GM19239 (cell line): Measurements from ENCODE around the gene IER3IP1.
A peak's percentile ranks its signal among the peaks of the same experiment; 100 is the strongest.
"Not testable (repeated sequence)": the region's sequence is repeated elsewhere in the genome, so short reads cannot be mapped to it uniquely, and the experiment has no call there.

ENCODE experiments used
- DNase-seq: peaks from one replicate; pipeline ENCODE4 v3.0.0; 2011; ENCODE audit warnings: low spot score; ENCODE audit not compliant: insufficient read length
- FAIRE-seq: peaks from 2 replicates; lab custom pipeline; 2011; peaks lifted over from hg19 to GRCh38; lab: Jason Lieb, UNC

IER3IP1 gene, protein sequence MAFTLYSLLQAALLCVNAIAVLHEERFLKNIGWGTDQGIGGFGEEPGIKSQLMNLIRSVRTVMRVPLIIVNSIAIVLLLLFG

DNA sequence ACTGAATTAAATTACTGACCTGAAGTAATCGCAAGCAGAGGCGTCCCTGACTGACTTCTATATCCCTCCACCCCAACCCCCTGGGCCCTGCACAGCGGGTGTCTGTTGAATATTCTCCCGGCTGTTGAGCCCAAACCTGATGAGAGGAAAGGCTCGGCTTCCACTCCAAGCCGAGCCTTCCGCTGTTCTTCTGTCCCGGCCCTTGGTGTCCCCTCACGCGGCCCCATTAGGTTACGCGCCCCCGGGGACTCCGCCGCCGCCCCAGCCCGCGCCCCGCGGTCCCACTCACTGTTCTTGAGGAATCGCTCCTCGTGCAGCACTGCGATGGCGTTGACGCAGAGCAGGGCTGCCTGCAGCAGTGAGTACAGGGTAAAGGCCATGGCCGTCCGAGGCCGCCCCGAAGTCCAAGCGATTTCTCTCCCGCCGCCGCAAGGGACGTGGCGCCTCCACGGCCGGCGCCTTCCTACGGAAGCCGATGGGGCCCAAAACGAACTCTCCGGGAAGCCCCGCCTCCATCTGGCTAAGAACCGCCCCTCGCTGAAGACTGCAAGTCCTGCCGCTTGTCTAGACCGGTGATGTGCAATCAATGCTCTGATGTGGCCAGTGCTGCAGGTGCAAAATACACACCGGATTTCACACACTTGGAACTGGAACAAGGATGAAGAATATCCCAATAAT, at the start of gene IER3IP1:
Gene IER3IP1, minus strand, starts transcription at position 467 of the 678 bp plus-strand sequence. Its CDS starts 87 bp downstream, at position 380.
- DNase-seq (peak; percentile 62), FAIRE-seq (peak; percentile 84)

DNA sequence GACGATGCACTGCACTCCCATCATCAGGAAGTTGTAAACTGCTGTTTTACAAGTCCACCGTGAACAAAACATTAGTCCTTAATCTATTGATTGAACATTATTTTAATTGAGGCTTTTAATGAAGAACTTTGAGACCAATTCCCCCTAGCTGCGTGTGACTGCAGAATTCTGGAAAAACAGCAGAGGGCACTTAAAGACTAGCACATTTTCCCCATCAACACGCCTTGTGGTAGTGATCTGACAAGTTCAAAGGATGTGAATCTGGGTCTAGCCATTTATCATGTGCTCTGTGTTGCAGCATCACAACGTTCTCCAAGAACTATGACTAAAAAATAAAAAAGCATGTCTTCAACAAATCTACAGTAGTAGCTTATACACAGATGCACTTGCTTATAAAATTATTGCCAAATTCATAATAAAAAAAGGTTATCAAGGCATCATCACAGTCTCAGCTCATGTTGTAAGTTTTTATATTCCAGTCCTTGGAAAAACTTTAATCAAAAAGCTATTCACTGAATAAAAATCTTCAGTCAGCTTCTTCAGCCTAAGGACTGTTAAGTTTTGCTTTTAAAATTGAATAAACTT, 39.5 kb upstream of the IER3IP1 start:
- FAIRE-seq (no peak), DNase-seq (no peak)

DNA sequence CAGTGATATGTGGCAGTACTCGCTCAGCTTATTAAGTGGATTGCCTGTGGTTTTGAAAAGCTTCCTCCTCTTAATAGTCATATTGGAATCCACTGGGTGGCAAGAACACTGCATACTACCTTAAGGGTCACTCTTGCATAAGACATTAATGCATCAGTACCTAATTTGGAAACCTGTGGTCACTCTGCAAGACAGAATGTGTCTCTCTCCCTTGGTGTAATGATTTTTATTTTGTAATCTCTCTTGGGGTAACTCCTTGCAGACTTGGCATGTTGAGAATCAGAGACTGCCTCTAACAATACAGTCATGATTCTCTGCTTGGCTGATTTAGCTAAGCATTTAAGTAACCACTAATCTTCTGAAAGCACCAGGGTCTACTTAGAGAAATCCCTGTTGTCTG, 33.0 kb upstream of the IER3IP1 start:
- no peak for FAIRE-seq
- DNase-seq, result no peak

DNA sequence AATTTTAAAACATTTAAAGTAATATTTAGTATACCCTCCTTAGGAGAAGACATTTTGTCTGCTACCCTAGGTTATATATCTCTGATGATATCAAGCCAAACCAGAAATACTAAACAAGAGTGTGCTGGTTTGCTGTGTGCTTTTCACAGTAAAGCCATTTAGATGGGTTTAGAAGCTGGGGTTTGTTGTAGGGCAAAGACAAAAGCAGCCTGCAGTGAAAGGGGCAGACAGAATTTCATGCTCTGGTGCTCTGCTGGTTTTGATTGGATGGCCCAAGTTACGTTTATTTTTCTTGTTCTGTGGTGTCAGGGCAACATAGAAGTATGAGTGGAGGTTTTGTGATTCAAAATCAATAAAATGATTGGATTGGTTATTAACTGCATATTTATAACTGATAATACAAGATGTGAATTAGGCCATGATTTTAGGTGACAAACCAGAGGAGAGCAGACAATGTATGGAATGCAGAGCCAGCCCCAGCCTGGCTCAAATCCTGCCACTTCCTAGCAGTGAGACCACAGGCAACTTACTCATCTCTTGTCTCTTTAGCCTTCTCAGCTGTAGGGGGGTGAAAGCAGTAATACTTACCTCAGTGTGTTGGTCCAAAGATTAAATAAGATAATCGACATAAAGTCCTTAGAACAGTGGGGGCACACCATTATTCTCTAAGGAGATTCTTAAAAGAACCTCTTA, 30.9 kb upstream of the IER3IP1 start:
- DNase-seq, result no peak
- no peak for FAIRE-seq

DNA sequence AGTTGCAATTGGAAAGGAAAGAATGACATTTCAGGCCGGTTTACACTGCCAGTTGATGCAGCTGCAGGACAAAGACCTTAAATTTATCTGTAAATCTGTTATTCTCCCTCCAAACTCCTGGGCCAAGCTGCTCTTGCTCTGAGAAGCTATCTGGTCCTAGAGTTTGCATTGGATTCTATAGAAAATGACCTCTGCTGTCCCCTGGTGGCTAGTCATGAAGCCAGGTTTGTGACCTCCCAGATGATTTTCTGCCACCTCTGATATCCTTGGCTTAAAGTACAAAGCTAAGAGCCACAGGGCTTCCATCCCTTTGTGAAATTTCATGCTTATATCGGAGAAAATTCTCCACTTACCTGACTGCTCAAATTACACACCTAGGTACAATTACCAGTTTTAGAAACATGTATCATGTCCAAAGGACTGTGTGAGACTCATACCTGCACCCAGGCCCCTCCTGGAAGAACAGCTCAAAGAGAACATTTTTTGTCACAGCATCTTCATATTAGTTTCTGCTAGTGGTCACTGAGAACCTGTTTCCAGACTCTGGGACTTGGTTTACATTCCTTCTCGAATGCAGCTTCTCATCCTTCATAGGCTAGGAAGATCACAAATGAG, 28.9 kb upstream of the IER3IP1 start:
- peak; percentile 18 for DNase-seq
- FAIRE-seq, result peak; percentile 28

DNA sequence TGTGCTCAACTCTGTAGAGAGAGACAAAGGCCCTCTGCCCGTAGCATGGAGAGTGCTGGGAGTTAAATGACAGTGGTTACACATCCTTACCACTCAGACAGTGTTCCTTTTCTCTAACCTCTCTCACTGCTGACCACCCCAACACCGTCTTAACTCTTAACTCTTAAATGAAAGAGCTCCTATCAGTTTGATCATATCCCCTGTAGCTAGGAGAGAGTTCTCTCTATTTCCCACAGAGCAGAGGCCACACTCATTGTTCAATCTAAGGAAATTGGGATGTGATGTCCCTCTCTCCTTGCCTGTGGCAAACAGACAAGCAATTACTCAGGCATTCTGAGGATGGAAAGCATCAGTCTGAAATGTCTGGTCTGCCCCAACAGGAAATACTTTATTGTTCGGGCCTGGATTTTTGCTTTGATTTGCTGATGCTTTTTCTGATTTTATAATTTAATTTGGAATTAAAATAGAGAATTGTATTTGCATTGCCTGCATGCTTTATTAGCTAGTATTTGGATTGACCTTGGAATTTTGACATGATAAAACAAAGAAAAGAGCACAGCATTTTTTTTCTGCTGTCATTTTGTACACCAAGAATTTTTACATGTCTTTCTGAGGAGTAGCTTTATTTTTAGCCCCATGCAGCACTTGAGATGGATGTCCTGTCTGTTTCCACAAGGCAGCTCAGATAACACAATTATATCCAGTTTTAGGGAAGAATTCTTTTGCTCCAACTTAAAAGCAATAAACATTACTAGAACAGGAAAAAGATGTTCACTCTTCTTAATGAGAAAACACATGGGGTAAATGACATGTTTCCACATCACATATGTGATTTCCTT, 27.7 kb upstream of the IER3IP1 start:
- FAIRE-seq, result no peak
- DNase-seq, result no peak

DNA sequence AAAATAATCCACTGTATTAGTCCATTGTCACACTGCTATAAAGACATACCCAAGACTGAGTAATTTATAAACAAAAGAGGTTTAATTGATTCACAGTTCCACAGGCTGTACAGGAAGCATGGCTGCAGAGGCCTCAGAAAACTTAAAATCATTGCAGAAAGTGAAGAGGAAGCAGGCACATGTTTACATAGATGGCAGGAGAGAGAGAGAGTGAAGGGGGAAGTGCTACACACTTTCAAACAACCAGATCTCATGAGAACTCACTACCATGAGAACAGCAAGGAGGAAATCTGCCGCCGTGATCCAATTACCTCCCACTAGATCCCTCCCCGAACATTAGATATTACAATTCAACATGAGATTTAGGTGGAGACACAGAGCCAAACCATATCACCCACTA, 19.8 kb upstream of the IER3IP1 start:
- not testable (repeated sequence) for DNase-seq, FAIRE-seq

DNA sequence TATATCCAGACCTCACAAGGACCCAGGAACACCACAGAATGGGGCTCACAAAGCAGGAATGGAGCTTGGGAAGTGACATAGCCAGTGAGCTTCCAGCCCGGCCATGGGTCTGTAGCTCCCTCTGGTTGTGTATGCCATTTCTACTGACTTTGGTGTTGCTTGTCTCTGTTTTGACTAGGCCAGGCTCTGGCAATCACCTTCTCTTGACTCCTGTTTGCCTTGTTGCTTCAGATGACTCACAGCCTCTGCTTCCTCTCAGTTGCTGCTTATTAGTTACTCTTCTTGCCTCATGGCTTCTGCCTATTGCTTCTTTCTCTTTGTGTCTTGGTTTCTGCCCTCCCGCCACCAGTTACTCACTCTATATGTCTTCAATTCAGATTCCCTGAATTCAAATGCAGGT, 15.8 kb upstream of the IER3IP1 start:
- no peak for DNase-seq
- FAIRE-seq, result no peak

DNA sequence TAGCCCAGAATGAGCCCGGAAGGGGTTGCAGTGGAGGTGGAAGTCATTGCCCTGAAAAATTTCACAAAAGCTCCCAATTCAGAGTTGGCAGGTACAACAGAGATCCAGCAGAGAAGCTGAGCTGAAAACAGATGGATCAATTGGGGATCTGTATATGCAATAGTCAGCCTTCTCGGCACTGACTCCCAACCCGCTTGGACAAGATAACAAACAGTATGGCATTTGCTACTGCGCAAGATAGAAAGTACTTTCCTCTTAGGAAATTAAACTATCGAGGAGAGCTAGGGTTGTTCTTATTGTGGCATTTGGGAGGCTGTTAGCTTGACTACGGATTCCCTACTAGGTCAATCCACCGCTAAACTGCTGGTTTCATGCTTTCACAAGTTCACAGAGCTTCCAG, 11.6 kb upstream of the IER3IP1 start:
- no peak for DNase-seq
- FAIRE-seq, result no peak

DNA sequence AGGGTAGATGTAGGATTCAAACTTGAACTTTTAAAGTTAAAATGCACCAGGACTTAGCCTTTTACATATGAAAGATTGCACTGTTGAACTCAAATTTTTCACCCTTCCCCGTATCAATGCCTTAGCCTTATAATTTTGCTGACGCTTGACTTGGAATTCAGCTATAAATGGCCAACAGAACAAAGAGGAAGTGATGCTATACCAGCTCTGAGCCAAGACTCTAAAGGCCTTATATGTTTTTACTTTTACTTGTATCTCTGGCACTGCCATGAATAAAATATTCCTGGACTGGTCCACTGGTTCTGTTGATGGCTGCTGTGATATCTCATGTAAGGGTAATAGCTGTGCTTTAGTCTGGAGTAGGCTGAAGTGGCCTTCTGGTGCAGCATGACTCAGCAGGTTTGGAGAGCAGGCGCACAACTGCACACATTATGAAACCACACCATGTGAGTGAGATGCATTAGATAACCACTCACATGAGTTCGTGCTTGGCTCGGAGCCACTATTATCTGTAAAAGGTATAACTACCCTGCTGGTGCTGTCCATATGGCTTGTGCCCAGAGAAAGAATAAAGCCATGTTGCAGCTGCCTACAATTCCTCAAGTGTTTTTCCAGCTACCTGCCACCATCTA, 8.4 kb upstream of the IER3IP1 start:
- DNase-seq, result no peak
- FAIRE-seq, result no peak

DNA sequence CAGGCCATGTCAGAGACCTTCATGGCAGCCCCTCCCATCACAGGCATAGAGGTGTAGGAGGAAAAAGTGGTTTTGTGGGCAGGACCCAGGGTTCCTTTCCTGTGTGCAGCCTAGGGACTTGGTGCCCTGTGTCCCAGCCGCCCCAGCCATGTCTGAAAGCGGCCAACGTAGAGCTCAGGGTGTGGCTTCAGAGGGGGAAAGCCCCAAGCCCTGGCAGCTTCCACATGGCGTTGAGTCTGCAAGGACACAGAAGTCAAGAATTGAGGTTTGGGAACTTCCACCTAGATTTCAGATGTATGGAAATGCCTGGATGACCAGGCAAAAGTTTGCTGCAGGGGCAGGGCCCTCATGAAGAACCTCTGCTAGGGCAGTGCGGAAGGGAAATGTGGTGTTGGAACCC, 6.0 kb upstream of the IER3IP1 start:
- not testable (repeated sequence) for DNase-seq

DNA sequence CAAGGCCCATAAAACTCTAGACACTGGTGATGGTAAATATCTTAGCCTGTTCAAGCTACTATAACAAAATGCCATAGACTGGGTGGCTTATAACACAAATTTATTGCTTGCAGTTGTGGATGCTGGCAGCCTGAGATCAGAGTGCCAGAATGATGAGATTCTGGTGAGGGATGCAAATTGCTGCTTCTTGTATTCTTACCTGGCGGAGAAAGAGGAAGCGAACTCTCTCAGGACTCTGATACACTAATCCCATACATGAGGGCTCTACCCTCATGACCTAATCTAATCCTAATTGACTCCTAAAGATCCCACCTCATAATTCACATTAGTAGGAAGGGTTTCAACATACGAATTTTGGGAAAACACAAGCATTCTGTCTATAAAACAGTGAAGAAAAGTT, 4.6 kb upstream of the IER3IP1 start:
- no peak for FAIRE-seq
- DNase-seq, result no peak

More for the DNA sequence above, 6.0 kb upstream of the IER3IP1 start:
- FAIRE-seq, result not testable (repeated sequence)

DNA sequence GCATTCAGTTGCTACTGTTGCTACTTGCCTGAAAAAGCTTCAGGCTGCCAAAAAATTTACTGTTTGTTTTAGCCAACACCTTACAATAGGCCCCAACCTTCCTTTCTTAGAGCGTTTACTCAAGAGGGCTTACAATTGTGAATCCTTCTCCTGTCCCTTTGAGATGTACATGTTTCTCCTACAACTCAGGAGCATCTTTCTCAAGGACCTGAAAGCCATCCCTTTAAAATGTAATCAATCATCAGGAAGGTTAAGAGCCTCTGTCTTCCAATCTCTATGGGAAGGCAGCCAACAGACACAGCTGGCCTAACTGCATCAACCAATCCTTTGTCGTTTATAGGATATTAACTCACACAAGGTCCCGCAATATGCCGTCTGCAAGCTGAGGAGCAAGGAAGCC, 3.4 kb upstream of the IER3IP1 start:
- no peak for DNase-seq
- FAIRE-seq, result no peak

DNA sequence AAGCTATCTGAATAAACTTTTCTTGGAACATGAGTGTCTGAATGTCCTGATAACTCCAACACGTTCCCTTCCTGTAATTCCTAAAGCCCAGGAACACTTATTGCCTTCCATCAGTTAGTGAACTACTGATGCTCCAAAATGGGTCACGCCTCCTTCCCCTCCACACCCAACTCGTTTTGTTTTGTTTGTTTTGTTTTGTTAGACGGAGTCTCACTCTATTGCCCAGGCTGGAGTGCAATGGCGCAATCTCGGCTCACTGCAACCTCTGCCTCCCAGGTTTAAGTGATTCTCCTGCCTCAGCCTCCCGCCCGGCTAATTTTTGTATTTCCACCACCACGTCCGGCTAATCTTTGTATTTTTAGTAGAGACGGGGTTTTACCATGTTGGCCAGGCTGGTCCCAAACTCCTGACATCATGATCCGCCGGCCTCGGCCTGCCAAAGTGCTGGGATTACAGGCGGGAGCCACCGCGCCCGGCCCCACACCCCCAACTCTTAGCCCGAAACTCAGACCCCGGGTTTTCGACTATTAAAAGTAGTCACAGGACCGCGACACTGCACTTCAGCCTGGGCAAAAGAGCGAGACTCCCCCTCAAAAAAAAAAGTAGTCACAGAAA, 774 bp downstream of the IER3IP1 start:
- DNase-seq, result no peak
- no peak for FAIRE-seq

DNA sequence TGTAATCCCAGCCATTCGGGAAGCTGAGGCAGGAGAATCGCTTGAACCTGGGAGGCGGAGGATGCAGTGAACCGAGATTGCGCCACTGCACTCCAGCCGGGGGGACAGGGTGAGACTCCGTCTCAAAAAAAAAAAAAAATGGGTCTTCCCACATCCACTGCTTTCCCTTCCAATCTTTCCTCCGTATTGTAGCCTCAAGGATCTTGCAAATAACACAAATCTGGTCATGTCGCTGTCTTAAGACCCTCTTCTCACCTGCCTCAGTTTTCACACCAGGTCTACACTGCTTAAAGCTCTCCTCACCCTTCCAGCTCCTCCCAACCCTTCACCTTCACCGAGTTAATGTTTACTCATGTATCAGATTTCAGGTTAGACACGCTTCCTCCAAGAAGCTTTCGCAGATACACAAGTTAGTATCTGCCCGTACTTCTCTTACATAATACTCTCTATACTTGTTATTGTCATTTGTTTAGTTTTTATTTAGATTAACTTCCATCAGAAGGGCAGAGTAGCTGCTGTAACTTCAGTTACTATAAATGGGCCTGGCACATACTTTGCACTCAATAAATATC, 1.5 kb downstream of the IER3IP1 start:
- FAIRE-seq (no peak), DNase-seq (no peak)

DNA sequence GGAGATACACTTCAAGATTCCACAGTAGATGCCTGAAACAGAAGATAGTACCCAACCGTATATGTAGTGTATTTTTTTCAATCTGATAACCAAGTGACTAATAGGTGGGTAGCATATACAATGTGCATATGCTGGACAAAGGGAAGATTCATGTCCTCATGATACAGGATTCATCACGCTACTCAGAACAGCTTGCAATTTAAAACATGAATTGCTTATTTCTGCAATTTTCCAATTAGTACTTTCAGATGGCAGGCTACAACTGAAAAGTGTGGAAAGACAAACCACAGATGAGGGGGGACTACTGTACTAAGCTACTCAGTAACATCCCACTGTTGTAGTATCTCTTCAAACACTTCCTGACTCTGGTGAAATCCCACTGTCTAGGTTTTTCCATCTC, 3.7 kb downstream of the IER3IP1 start:
- DNase-seq, result no peak
- FAIRE-seq, result no peak

DNA sequence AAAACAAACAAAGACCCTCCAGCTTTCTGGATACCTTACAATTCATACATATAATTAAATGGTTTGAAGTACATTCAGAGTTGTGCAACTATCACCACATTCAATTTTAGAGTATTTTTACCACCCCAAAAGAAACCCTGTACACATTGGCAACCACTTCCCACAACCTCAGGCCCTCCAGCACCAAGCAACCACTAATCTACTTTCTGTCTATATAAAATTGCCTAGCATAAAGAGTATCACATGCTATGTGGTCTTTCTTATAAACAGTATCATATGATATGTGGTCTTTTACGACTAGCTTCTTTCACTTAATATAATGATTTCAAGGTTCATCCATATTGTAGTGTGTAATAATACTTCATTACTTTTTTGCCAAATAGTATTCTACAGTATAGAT, 7.3 kb downstream of the IER3IP1 start:
- DNase-seq (no peak), FAIRE-seq (no peak)

DNA sequence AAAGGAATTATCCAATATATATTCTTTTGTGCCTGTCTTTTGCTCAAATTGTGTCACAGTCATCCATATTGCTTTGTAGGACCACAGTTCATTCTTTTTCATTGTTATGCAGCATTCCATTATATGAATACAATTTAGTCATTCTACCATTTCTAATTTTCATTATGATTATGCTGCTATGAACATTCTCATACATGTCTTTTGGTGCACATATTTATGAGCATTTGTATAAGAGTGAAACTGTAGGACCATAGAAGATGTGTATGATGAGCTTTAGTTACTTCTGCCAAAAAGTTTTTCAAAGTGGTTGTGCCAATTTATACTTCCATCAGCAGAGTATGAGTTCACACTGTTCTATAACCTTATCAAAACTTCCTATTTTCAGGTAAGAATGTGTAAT, 7.7 kb downstream of the IER3IP1 start:
- DNase-seq (no peak), FAIRE-seq (peak; percentile 52)

DNA sequence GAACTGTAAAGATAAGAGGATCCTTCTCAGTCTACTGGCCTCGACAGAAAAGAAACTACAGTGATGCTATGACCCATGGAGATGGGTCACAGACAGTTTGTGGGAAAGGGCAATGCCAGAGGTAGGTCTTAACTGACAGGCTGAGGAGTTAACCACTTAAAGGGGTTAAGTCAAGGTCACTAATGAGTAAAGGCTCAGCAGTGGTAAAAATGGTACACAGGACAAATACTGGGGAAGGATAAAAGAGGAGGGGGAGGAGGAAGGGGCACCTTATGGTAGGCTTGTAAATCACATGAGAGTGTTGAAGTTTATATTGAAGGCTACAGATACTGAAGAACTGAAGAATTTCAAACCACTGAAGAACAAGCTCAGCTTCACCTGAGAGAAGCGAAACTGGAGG, 9.9 kb downstream of the IER3IP1 start:
- no peak for FAIRE-seq
- no peak for DNase-seq
